HG02970 (cell line): ENCODE measurements around the gene ATE1.
"Not testable (repeated sequence)": the region's sequence is repeated elsewhere in the genome, so short reads cannot be mapped to it uniquely, and the experiment has no call there.

ENCODE experiments used
- ATAC-seq: cut with Tn5 transposase; IDR thresholded peaks from one replicate; pipeline ENCODE4 v1.9.1; 2021; ENCODE audit warnings: mild to moderate bottlenecking, moderate library complexity, moderate number of reproducible peaks; ENCODE audit not compliant: unreplicated experiment, low FRiP score

ATE1 gene

DNA sequence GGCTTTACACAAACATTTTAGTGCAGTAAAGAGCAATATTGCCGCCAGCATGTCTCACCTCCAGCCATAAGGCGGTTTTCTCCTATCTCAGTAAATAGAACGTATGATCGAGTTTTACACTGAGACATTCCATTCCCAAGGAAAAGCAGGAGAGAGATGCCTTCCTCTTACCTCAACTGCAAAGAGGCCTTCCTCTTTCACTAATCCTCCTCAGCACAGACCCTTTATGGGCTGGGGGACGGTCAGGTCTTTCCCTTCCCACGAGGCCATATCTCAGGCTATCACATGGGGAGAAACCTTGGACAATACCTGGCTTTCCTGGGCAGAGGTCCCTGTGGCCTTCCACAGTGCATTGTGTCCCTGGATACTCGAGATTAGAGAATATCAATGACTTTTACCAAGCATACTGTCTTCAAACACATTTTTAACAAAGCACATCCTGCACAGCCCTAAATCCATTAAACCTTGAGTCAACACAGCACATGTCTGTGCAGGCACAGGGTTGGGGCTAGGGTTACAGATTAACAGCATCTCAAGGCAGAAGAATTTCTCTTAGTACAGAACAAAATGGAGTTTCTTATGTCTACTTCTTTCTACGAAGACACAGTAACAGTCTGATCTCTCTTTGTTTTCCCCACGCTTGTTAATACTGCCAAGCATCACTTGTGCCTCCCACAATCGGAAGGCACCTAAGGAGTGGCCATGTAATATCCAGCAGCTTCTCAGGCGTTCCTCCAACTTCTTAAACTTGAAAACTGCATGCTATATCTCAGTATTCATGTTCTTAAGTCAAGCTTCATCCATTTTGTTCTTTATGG is 2.6 kb upstream of the ATE1 start:
- not testable (repeated sequence) for ATAC-seq

DNA sequence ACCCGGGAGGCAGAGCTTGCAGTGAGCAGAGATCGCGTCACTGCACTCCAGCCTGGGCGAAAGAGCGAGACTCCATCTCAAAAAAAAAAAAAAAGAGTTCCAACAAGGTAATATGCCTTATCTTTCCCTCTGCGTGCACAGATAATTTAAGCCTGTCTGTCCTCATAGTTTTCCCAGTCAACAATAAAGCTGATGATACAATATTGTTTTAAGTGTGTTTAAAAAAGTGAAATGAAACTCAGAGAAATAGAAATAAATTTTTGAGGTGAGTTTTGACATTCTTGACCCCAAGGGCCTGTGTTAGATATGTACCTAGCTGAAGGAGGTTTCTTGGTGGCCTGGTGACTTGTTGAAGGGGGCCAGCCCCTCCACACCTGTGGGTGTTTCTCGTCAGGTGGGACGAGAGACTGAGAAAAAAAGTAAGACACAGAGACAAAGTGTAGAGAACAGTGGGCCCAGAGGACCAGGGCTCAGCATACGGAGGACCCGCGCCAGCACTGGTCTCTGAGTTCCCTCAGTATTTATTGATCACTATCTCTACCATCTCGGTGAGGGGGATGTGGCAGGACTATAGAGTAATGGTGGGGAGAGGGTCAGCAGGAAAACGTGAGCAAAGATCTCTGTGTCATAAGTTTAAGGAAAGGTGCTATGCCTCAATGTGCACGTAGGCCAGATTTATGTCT is 1.9 kb upstream of the ATE1 start:
- not testable (repeated sequence) for ATAC-seq

DNA sequence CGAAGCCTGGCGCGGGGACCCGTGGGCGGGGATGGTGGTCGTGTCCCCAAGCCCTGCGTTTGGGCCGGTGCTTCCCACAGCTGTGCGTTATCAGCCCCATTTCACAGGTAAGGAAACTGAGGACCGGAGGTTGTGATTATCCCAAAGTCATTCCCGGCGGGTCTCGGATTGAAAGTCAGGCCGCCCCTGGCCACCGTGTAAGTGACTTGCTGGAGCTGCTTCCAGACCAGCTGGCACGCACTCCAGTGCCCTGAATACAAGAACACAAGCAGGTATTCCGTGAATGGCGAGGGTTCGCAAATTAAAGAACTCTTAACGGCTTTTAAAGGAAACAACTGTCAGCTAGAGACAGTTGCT is 675 bp upstream of the ATE1 start:
- ATAC-seq: no peak

DNA sequence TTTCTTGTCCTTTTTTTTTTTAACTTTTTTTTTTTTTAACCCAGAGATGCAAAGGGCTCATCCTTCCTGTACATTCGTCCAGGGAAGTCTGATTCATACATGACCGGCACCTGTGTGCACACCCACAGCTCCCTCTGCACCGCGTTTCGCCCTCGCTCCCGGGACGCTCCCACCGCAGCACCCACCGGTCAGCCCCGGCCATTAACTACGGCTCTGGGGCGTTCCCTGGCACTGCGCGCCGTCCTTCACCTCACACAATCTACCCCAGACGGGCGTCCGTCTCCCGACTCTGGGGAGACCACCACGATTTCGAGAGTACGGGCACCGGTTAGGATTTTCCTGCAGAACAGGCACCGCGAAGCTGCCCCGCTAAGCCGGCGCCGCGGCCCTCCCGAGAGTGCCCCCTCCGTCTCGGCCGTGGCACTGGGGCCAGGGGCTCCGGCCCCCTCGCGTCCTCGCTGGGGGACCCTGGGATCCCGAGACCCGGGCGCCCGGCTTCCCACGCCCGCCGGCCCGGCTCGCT is 452 bp downstream of the ATE1 start:
- ATAC-seq: peak; percentile 60

DNA sequence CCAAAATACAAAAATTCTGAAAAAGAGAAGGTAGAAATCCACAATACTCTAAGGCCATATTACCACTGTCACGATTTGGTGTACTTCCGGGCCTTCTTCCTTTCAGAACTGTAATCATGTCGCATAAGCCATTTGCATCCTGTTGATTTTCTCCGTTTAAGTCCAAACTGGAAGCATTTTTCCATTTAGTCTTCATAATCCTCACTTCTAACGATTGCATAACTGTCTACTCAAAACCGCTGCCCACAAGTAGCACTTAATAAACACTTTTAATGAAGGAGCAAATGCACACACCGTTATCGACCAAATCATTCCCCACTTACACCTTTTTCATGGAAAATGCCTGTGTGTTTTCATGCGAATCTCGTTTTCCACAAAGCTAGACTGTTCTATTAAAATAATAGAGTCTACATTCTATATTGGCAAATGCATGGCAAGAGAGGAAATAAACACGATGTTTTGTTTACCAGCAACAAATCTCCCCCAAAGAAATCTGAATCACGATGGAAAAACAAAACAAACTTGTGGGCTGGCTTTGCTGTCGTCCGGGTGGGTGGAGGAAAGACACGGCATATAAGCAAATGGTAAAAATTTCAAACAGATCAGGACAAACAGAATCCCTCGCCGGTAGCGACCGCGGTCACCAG is 1.0 kb downstream of the ATE1 start:
- peak; percentile 4 for ATAC-seq

DNA sequence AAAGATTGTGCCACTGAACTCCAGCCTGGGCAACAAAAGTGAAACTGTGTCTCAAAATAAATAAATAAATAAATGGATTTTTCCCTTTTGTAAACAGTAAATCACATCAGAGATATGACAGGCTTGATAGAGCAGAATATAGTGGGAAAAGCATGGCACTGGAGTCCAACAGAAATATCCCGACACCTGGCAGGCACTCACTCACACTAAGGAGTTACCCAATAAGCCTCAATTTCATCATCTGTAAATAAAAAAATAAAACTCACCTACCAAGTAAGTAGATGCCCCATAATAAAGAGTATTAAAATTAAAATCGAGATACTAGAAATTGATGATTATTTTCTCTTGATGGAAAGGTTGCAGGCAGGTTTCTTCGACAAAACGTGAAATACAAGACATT is 1.7 kb downstream of the ATE1 start:
- ATAC-seq: no peak

DNA sequence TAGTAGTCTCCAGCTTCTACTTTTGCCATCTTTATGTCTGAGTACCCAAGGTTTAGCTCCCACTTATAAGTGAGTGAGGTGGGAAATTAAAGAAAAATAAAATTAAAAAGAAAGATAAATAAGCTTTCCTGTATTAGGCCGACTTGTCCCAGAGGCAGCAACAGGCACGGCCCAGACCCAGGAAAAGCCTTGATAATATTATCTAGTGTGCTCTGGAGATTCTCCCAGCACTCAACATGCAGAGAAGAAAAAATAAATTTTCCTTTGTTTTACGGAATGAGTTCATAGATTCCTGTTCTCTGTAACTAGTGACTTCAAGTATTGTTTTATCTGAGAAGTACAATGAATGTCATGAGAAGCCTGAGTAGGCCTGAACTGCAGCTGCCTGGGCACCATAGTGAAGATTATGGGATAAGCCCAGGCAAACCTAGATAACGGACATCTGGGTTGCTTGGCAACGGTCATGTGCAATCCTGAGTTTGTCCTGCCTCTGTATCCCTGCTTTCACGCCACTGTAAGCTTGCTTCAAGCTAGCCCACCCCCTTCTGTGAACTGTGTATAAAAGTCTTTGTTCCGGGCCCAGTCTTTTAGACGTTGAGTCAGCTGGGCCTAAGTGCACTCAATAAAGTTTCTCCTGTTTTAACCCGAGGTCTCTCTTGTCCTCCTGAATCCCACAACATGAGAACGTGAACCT is 6.4 kb downstream of the ATE1 start:
- ATAC-seq: no peak

DNA sequence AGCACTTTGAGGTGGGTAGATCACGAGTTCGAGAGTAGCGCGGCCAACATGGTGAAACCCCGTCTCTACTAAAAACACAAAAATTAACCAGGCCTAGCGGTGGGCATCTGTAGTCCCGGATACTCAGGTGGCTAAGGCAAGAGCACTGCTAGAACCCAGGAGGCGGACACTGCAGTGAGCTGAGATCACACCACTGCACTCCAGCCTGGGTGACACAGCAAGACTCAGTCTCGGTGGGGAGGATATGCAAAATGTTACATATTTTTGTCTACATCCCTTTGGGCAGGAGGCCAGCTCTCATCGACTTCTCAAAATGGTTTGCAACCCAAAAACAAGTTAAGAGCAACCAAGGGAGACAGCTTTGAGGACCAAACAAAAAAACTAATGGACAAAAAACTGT is 8.2 kb downstream of the ATE1 start:
- ATAC-seq: no peak

DNA sequence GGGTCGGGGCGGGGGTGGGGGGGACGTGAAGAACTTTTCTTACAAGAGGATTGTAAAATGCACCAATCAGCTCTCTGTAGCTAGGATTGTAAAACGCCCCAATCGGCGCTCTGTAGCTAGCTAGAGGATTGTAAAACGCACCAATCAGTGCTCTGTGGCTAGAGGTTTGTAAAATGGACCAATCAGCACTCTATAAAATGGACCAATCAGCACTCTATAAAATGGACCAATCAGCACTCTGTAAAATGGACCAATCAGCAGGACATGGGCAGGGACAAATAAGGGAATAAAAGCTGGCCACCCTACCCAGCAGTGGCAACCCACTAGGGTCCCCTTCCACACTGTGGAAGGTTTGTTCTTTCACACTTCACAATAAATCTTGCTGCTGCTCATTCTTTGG is 9.0 kb downstream of the ATE1 start:
- not testable (repeated sequence) for ATAC-seq

DNA sequence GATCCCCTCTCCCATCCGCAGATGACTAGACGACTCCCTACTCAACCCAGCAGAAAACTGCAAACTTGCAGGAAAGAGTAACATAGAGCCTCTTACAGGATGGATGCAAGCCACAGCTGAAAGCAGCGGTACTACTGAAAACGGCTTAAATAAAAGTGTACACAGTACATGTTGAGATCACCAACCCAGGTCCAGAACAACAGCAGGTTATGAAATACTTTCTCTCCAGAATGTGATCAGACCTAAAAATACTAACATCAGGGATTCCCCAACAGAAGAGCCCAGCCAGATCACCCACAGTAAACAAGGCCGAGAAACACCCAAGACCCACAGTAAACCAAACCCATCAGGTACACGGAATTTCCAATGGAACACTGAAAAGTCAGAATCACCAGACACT is 13.2 kb downstream of the ATE1 start:
- no peak for ATAC-seq

DNA sequence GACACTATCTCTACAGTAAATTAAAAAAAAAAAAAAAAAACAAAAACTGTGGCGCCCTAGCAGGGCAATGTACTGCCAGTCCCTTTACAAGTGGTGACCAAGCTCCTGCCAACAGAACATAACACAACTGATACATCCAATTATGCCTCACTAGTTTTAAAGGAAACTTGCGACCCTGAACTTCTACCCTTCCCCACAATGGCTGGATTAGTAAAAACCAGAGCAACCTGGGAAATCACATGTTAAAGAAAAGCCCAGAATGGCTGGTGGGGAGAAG is 16.5 kb downstream of the ATE1 start:
- ATAC-seq: no peak

DNA sequence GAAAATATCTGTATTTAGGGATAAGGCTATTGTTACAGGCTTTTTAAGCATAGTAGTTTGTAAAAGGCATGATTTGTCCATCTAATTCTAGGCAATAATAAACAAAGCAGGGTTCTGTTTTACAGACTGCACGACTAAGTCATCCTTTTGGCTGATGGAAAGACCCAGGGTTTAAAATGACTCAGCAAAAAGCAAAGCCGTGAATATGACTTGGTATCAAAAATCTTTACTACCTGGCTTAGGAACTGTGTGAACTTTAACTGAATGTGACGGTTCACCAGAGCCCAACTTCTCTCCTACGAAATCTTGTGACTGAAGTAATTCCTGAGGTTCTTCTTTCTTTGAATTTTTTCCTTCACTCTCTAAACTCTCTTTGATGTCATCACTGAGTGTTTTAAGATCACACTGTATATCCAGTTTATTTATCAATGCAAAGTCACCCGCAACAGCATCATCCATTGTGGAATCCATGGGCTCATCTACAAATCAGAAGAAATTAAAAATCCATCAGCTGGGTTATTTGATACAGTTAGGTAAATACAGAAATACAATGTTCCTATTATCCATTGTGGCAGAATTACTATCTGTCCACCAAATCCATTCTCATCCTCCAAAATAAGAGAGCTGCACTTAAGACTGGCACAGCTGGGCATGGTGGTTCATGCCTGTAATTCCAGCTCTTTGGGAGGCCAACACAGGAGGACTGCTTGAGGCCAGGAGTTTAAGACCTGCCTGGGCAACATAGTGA is 17.0 kb downstream of the ATE1 start:
- ATAC-seq: no peak

DNA sequence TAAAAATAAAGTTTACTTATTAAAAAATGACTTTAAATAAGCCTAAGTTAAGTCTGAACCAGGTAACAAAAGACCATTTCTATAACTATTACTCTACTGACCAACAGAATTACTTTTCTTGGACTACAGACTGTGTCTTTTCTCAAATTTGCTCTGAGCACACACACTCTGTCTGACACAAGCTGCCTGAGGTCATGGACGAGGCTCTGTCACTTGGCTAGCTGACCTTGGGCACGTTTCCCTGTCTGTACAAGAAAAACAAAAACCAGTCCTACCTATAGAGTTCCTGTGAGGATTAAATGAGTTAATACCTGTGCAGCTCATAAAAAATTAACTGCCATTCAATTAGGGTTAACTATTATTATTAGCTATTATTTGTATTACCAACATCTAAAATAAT is 22.9 kb downstream of the ATE1 start:
- ATAC-seq: no peak

DNA sequence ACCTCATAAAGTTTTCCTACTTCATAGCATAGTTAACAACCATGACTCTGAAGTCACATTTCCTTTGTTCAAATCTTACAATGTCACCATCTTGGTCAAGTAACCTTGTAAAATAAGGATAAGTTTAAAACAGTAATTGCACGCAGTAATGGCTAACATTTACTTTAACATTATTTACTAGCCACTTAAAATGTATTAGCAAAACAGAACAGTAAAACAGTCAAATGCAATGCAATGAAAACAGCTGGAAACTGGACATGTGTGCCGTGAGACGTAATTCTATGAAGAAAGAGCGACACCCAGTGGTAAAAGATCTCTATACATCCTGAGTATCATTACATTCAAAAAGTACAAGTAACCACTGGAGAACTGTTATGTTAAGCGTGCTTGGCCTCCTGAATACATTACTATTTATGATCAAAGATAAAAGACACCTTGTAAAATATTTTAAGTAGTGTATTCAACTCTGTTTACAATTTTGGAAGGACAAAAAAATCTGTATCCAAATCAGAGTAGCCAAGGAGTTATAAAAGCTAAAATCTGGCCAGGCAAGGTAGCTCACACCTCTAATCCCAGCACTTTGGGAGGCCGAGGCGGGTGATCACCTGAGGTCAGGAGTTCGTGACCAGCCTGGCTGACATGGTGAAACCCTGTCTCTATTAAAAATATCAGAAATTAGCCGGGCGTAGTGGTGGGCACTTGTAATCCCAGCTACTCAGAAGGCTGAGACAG is 27.2 kb downstream of the ATE1 start:
- ATAC-seq: no peak

DNA sequence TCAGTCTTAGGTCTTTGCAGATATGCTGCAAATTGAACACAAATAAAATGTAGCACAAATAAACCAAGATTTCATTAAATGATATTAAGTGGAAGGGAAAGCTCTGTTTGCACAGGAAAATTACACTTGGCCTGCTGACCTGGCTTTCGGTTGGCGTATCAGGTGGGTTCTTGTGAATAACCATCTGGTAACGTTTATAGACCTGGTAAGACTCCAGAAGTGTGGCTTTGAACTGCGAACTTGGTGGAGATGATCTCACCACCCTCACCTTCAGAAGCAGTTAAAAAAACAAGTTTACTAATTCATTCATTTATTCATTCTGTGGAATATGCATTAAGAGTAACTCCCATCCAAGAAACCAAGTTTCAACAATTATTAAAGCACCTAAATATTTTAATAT is 28.1 kb downstream of the ATE1 start:
- no peak for ATAC-seq

DNA sequence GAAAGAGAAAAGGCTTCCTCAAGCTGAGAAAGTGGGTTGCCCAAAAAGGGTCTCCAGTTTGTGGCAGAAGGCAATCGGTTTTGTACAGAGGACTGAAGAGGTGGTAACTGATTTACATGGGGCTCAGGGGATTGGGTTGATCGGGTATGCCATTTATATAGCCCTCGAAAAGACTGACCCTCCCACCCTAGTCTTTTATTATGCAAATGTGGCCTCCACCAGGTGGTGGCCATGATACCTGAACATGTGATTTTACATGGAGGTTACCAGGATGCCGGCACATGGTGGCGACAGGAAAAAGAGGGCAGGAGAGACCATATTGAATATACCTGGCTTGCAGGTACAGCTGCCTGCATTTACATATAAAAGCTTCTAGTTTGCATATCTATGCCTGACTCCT is 36.7 kb downstream of the ATE1 start:
- no peak for ATAC-seq

DNA sequence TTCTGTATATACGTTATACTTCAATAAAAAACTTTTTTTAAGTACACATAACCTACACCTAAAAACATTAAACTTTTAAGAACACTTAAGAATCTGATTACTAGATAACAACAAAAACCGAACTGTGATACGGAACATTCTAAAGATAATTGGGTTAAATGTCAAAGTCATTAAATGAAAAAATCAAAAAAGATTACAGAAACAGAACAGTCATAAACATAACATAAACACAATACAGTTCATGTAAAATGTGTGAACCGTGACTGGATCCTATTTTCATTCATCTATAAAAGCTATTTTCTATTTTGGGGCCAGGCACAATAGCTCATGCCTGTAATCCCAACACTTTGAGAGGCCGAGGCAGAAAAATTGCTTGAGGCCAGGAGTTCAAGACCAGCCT is 38.6 kb downstream of the ATE1 start:
- no peak for ATAC-seq

DNA sequence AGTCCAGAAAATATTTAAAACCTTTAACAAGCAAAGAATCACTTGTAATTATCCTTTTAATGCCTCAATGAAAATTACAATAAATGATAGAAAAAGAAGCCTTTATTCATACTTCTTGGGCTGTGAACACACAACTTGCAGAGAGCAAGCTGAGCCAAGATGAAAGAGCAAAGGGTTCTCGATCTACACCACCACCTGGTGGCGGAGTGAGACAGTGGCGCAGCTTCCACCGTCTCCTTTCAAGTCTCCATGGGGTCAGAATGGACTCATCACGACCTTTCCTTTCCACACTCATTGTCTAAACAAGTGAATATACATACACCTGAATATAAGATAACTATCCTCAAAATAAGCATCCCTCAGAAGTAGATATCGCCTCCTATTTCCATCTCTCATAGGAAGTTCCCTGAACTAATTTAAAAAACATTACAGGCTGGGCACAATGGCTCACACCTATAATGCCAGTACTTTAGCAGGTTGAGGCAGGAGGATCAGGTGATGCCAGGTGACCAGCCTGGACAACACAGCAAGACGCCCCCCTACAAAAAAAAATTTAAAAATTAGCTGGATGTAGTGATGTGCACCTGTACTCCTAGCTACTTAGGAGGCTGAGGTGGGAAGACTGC is 40.7 kb downstream of the ATE1 start:
- no peak for ATAC-seq

DNA sequence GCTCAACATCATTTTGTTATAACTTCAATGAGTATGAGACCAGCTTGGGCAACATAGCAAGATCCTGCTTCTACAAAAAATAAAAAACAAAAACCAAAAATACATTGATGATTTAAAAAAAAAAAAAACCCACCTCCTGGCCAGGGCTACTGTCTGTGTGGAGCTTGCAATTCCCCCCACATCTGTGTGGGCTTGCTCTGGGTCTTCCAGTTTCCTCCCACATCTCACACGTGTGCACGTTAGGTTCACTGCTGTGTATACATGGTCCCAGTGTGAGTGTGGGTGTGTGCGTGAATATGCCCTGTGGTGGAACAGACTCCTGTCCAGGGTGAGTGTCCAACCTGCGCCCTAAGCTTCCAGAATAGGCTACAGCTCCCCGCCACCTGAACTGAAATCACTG is 41.6 kb downstream of the ATE1 start:
- ATAC-seq: no peak
